ENCODE results near the gene BCL7B. TPM values are rescaled to one million over a fixed set of nuclear protein-coding genes. Genes with fewer than 3 reads are reported as not detected.

The BCL7B gene
- total and polyA plus RNA-seq, 2 of the 13 experiments (the other 11 are each of a cell fraction or from before 2014, with no cell fraction given), result 24.3 to 38.2 TPM

DNA sequence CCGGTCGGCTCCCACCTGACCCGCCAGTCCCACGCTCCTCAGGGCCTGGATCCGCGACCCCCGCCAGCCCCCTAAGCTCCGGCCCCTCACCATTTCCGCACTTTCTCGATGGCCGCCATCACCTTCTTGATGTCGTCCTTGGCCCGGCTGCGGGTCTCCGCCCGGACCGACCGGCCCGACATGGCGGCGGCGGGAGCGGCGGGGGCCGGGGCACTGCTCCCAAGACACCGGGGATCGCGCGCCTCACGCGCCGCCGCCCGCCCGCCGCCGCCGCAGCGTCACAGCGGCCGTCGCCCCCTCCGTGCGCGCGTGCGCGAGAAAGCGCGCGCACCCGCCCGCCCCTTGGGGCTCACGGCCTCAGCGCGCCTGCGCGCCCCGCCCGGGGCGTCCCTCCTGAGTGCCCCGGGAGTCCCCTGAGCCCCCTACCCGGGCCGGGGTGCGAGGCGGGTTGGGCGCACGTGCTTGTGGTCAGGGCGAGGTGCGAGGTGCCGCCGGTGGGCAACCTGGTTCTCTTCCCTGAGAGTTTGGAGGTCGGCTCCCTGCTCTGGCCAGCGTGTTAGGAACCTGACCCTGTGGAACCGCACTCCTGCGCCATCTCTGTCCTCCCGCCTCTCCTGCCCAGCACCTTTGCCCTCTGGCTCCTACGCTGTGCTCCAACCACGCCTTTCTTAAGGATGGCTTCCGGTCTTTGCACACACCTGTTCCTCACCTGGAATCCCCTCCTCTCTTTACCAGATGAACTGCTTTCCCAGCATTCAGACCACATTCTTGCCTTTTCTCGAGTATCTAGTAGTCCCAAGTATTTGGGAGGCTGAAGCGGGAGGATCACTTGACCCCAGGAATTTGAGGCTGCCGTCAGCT lies at the start of gene BCL7B (continued):
- TF ChIP-seq ZNF775 (CRISPR knock-in tag; IDR thresholded peaks at IDR 0.05; ENCODE audit: borderline replicate concordance), result no peak
- TF ChIP-seq NFYC (CRISPR knock-in tag; IDR thresholded peaks at IDR 0.05), result peak; percentile 10; the same call in 1 of the 2 replicates
- no peak; the same call in 1 of the 2 replicates for TF ChIP-seq ZNF614 (CRISPR knock-in tag; IDR thresholded peaks at IDR 0.05; ENCODE audit: borderline replicate concordance)
- TF ChIP-seq GFI1 (CRISPR knock-in tag; IDR thresholded peaks at IDR 0.05; ENCODE audit: borderline replicate concordance), result peak; percentile 70; the same call in 1 of the 2 replicates
- no peak for TF ChIP-seq ZNF672 (CRISPR knock-in tag; IDR thresholded peaks at IDR 0.05)
- TF ChIP-seq SRSF9 (IDR thresholded peaks at IDR 0.05; ENCODE audit: borderline replicate concordance, insufficient read depth, low read depth, low read length, poor library complexity, severe bottlenecking), result no peak
- no peak for TF ChIP-seq RFX5 (IDR thresholded peaks at IDR 0.05; ENCODE audit: low read depth, low read length)
- TF ChIP-seq ZNF530 (CRISPR knock-in tag; IDR thresholded peaks at IDR 0.05; ENCODE audit: low read depth), result peak; percentile 91
- TF ChIP-seq KDM5A (IDR thresholded peaks at IDR 0.05; ENCODE audit: borderline replicate concordance, low read length), result peak; percentile 50; the same call in 1 of the 2 replicates
- no peak for TF ChIP-seq ATM (IDR thresholded peaks at IDR 0.05; ENCODE audit: borderline replicate concordance)
- TF ChIP-seq ZNF569 (CRISPR knock-in tag; IDR thresholded peaks at IDR 0.05; ENCODE audit: borderline replicate concordance), result no peak
- peak; percentile 54; the same call in 1 of the 2 replicates for TF ChIP-seq RXRA (CRISPR knock-in tag; IDR thresholded peaks at IDR 0.05)
- peak; percentile 90; the same call in 1 of the 2 replicates for TF ChIP-seq GZF1 (CRISPR knock-in tag; IDR thresholded peaks at IDR 0.05)
- no peak; the same call in 1 of the 2 replicates for TF ChIP-seq FOXO1 (CRISPR knock-in tag; IDR thresholded peaks at IDR 0.05)
- TF ChIP-seq, protein P1, sequence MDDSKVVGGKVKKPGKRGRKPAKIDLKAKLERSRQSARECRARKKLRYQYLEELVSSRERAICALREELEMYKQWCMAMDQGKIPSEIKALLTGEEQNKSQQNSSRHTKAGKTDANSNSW (CRISPR knock-in tag; IDR thresholded peaks at IDR 0.05; ENCODE audit: borderline replicate concordance), result peak; percentile 80; the same call in 1 of the 2 replicates
- TF ChIP-seq TSC22D2 (CRISPR knock-in tag; IDR thresholded peaks at IDR 0.05; ENCODE audit: borderline replicate concordance), result peak; percentile 90; the same call in 1 of the 2 replicates
- no peak for TF ChIP-seq SP1 (IDR thresholded peaks at IDR 0.05)
- TF ChIP-seq SP1 (CRISPR knock-in tag; IDR thresholded peaks at IDR 0.05), result 0 out of 2 replicates have a peak, but pooled peaks have one; percentile 37
- TF ChIP-seq HNRNPLL (IDR thresholded peaks at IDR 0.05; ENCODE audit: low read depth, low read length, poor library complexity, severe bottlenecking), result no peak
- no peak for TF ChIP-seq LCORL (IDR thresholded peaks at IDR 0.05)
- peak; percentile 72 for TF ChIP-seq LCORL (CRISPR knock-in tag; IDR thresholded peaks at IDR 0.05)
- no peak for TF ChIP-seq ZNF878 (CRISPR knock-in tag; IDR thresholded peaks at IDR 0.05)
- peak; percentile 39 for TF ChIP-seq ELF3 (CRISPR knock-in tag; IDR thresholded peaks at IDR 0.05)
- TF ChIP-seq ZNF740 (CRISPR knock-in tag; IDR thresholded peaks at IDR 0.05), result no peak; the same call in 1 of the 2 replicates
- TF ChIP-seq PAF1 (CRISPR knock-in tag; IDR thresholded peaks at IDR 0.05), result no peak
- TF ChIP-seq ZNF549 (CRISPR knock-in tag; IDR thresholded peaks at IDR 0.05), result 0 out of 2 replicates have a peak, but pooled peaks have one; percentile 32
- TF ChIP-seq MTA3 (CRISPR knock-in tag; IDR thresholded peaks at IDR 0.05), result no peak
- TF ChIP-seq, protein P2, sequence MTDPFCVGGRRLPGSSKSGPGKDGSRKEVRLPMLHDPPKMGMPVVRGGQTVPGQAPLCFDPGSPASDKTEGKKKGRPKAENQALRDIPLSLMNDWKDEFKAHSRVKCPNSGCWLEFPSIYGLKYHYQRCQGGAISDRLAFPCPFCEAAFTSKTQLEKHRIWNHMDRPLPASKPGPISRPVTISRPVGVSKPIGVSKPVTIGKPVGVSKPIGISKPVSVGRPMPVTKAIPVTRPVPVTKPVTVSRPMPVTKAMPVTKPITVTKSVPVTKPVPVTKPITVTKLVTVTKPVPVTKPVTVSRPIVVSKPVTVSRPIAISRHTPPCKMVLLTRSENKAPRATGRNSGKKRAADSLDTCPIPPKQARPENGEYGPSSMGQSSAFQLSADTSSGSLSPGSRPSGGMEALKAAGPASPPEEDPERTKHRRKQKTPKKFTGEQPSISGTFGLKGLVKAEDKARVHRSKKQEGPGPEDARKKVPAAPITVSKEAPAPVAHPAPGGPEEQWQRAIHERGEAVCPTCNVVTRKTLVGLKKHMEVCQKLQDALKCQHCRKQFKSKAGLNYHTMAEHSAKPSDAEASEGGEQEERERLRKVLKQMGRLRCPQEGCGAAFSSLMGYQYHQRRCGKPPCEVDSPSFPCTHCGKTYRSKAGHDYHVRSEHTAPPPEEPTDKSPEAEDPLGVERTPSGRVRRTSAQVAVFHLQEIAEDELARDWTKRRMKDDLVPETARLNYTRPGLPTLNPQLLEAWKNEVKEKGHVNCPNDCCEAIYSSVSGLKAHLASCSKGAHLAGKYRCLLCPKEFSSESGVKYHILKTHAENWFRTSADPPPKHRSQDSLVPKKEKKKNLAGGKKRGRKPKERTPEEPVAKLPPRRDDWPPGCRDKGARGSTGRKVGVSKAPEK (CRISPR knock-in tag; IDR thresholded peaks at IDR 0.05; ENCODE audit: borderline replicate concordance), result no peak
- TF ChIP-seq ESRRA (CRISPR knock-in tag; IDR thresholded peaks at IDR 0.05; ENCODE audit: low read depth), result peak; percentile 55; the same call in 1 of the 2 replicates
